Measurements from ENCODE around the gene KLRC1.
"Not testable (repeated sequence)": the region's sequence is repeated elsewhere in the genome, so short reads cannot be mapped to it uniquely, and the experiment has no call there.

KLRC1 gene

DNA sequence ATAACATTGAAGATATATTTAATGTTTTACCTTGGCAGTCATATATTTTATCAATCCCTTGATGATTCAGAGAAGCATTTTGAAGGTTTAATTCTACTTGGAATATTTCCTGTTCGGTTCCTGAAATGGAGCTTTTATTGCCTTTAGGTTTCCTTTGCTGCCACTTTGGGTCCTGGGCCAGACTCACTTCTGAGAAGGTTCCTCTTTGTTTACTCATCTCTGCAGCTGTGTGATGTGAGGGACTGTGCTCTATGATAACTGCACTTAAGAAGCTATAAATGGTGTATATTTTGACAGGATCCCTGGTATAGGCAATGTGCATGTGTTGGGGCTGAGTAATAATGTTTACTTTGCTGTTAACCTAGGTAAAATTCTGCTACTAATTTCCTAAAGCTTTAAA is 32.8 kb downstream of the KLRC1 start, which contains the start of gene KLRC3:
KLRC3 (minus strand) TSS at position 262 of the 400 bp plus-strand sequence; CDS start at position 217, 45 bp downstream.
- DNase-seq (ENCODE audit: low read depth in 2 of 2) = not testable (repeated sequence)

DNA sequence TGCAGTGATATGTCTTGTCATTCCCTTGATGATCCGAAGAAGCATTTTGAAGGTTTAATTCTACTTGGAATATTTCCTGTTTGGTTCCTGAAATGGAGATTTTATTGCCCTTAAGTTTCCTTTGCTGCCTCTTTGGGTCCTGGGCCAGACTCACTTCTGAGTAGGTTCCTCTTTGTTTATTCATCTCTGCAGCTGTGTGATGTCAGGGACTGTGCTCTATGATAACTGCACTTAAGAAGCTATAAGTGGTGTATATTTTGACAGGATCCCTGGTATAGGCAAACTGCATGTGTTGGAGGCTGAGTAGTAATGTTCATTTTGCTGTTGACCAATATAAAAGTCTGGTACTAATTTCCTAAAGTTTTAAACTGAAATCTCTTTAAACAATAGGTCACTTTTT is 43.8 kb downstream of the KLRC1 start, which contains the start of gene KLRC4:
KLRC4 (minus strand) TSS at position 366 of the 400 bp plus-strand sequence; CDS start at position 184, 182 bp downstream.
- no peak for DNase-seq (ENCODE audit: low read depth in 2 of 2)

GRCh38 chr12:10408842-10409241 is 44.3 kb downstream of the KLRC1 start:
- no peak for DNase-seq (ENCODE audit: low read depth in 2 of 2)

DNA sequence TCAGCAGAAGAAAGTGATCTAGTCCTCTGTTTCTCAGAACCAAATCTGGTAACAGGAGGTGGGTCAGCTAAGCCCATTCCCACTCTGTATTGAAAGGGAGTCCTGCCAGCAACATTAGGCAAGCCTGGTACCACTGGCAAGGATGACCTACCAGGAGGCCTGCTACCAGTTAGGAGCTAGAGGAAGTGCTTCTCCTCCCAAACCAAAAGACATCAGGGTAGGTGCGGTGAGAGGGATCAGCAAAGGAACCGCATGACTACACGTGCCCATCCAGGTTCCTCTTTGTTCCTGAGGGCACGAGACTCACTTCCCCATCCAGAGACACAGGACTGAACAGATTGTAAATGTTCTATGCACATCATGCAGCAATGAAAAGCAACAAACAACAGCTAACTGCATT is 46.5 kb downstream of the KLRC1 start:
- DNase-seq (ENCODE audit: low read depth in 2 of 2) = no peak

DNA sequence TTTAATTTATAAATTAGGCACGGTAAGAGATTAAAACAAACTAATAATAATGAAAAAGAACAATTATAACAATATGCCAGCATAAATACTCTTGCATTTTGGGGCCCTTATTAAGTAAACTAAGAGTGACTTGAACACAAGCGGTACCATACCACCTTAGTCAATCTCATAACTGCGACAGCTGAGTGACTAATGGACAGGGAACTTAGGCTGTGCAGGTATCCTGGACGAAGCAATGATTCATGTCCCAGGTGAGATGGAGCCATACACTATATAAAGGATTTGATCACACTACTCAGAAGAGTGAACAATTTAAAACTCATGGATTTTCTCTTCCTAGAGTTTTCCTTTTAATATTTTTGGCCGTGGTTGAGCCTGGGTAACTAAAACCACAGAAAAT is 47.9 kb downstream of the KLRC1 start:
- DNase-seq (ENCODE audit: low read depth in 2 of 2) = no peak

- no peak for DNase-seq (ENCODE audit: low read depth in 2 of 2)
These were observed 48.4 kb downstream of the KLRC1 start for GRCh38 chr12:10404798-10405197.

GRCh38 chr12:10400829-10401228 is 52.3 kb downstream of the KLRC1 start:
- DNase-seq (ENCODE audit: low read depth in 2 of 2) = no peak

GRCh38 chr12:10398168-10398567 is 55.0 kb downstream of the KLRC1 start:
- DNase-seq (ENCODE audit: low read depth in 2 of 2) = no peak

DNA sequence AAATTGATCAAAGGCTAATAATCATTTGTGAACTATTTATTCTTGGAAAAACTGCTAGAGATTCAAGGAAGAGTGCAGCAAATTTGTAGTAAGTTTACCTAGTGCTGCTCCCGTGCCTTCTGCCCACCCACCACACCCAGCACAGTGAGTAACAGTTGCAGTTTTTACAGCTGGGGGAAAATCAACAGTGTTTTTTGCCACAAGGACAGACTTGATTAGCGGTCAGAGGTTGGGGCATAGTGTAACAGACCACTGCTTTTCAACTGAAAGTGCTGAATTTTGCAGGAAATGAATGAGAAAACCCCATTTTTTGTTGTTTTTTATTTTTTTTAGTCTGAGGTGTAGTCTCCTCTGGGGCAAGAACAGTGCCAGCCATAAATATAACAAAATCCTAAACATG is 55.9 kb downstream of the KLRC1 start:
- no peak for DNase-seq (ENCODE audit: low read depth in 2 of 2)

DNA sequence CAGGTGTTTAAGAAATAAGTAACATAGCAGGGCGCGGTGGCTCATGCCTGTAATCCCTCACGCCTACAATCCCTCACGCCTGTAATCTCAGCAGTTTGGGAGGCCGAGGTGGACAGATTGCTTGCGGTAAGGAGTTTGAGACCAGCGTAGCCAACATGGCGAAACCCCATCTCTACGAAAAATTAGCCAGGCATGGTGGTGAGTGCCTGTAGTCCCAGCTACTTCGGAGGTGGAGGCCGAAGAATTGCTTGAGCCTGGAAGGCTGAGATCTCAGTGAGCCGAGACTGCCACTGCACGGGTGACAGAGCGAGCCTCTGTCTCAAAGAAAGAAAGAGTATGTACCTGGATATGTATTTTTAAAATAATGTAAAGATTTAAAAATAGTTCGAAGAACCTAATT is 57.0 kb downstream of the KLRC1 start:
- DNase-seq (ENCODE audit: low read depth in 2 of 2) = not testable (repeated sequence)

Data from stimulated activated CD8-positive, alpha-beta memory T cell treated with anti-CD3 and anti-CD28 coated beads, Interleukin-2, amount 100 ng/mL, for 48 hours (primary cell).